GM21515 (cell line): ENCODE data around the gene ARMC12.
"Not testable (repeated sequence)": the region's sequence is repeated elsewhere in the genome, so short reads cannot be mapped to it uniquely, and the experiment has no call there.

ENCODE experiments used
- ATAC-seq: cut with Tn5 transposase; IDR thresholded peaks from one replicate; pipeline ENCODE4 v1.9.1; 2021; ENCODE audit not compliant: unreplicated experiment

Gene ARMC12

GRCh38 chr6:35733633-35734032 is 3.2 kb upstream of the ARMC12 start:
- no peak for ATAC-seq

- not testable (repeated sequence) for ATAC-seq
Measured at GRCh38 chr6:35734319-35734718, 2.5 kb upstream of the ARMC12 start.

GRCh38 chr6:35735452-35735851 is 1.4 kb upstream of the ARMC12 start:
- ATAC-seq: no peak

GRCh38 chr6:35736253-35736894 is 458 bp upstream of the ARMC12 start:
- ATAC-seq: no peak

GRCh38 chr6:35737413-35738211 is 780 bp downstream of the ARMC12 start:
- ATAC-seq: no peak

GRCh38 chr6:35739645-35740524 is 3.1 kb downstream of the ARMC12 start:
- ATAC-seq: no peak

GRCh38 chr6:35742842-35743241 is 6.0 kb downstream of the ARMC12 start:
- ATAC-seq: no peak

- ATAC-seq: no peak
Measured at GRCh38 chr6:35745509-35745908, 8.7 kb downstream of the ARMC12 start.

- ATAC-seq: no peak
Measured at GRCh38 chr6:35746516-35746915, 9.7 kb downstream of the ARMC12 start.

GRCh38 chr6:35747877-35748276 is 11.0 kb downstream of the ARMC12 start:
- ATAC-seq: no peak

- no peak for ATAC-seq
Measured at GRCh38 chr6:35750557-35750956, 13.7 kb downstream of the ARMC12 start.

- ATAC-seq: no peak
Measured at GRCh38 chr6:35751594-35751993, 14.8 kb downstream of the ARMC12 start.

GRCh38 chr6:35752330-35752729 is 15.5 kb downstream of the ARMC12 start:
- ATAC-seq: no peak

GRCh38 chr6:35754452-35755277 is 17.8 kb downstream of the ARMC12 start:
- ATAC-seq: no peak

GRCh38 chr6:35755278-35755924 is 18.6 kb downstream of the ARMC12 start:
- no peak for ATAC-seq

GRCh38 chr6:35757456-35758123 is 20.8 kb downstream of the ARMC12 start:
- ATAC-seq: no peak

GRCh38 chr6:35759426-35759825 is 22.6 kb downstream of the ARMC12 start:
- ATAC-seq: no peak

GRCh38 chr6:35765739-35766138 is 28.9 kb downstream of the ARMC12 start:
- ATAC-seq: no peak

- no peak for ATAC-seq
Measured at GRCh38 chr6:35769211-35769610, 32.4 kb downstream of the ARMC12 start.

- no peak for ATAC-seq
Measured at GRCh38 chr6:35771343-35771627, 34.5 kb downstream of the ARMC12 start.
